Stomach smooth muscle (tissue), 2 donors: ENCODE results near the gene CACNA1S.

Source experiments
- H3K27ac ChIP-seq: one replicate; pipeline ENCODE4 v1.7.0; 2013; ENCODE audit warnings: mild to moderate bottlenecking, low read length, inconsistent platforms
- H3K27me3 ChIP-seq, 2 donors: one replicate each; pipeline ENCODE4 v1.7.0; 2013; ENCODE audit warnings: low read length in 2 of 2; ENCODE audit not compliant: insufficient read depth in 2 of 2, control insufficient read depth in 1 of 2
- H3K36me3 ChIP-seq, 2 donors: one replicate each; pipeline ENCODE4 v1.7.0; 2013; ENCODE audit warnings: low read length in 2 of 2; ENCODE audit not compliant: control insufficient read depth in 2 of 2, insufficient read depth in 2 of 2
- H3K4me1 ChIP-seq: one replicate; pipeline ENCODE4 v1.7.0; 2013; ENCODE audit warnings: low read length; ENCODE audit not compliant: control insufficient read depth, insufficient read depth
- H3K4me3 ChIP-seq, 2 donors: one replicate each; pipeline ENCODE4 v1.7.0; 2013; ENCODE audit warnings: low read length in 2 of 2
- H3K9ac ChIP-seq, 2 donors: one replicate each; pipeline ENCODE4 v1.7.0; 2013; ENCODE audit warnings: low read length in 2 of 2, mild to moderate bottlenecking in 1 of 2
- H3K9me3 ChIP-seq, 2 donors: one replicate each; pipeline ENCODE4 v1.7.0; 2013; ENCODE audit warnings: low read length in 2 of 2; ENCODE audit not compliant: control insufficient read depth in 2 of 2
- donor health status: healthy.
- donor health status: Pancreatic carcinoma.

Gene CACNA1S

GRCh38 chr1:201063145-201063544 lies 49.1 kb downstream of the CACNA1S start:
- Histone ChIP-seq H3K36me3 (no peaks in the 10 kb centered on the region), H3K27ac (no peak overlapping the region), H3K4me3 (no peak overlapping the region), H3K27me3 (no peaks in the 10 kb centered on the region), H3K9me3 (no peaks in the 10 kb centered on the region), H3K4me1 (peaks cover 24% of the 10 kb centered on the region), H3K9ac (no peak overlapping the region)

DNA sequence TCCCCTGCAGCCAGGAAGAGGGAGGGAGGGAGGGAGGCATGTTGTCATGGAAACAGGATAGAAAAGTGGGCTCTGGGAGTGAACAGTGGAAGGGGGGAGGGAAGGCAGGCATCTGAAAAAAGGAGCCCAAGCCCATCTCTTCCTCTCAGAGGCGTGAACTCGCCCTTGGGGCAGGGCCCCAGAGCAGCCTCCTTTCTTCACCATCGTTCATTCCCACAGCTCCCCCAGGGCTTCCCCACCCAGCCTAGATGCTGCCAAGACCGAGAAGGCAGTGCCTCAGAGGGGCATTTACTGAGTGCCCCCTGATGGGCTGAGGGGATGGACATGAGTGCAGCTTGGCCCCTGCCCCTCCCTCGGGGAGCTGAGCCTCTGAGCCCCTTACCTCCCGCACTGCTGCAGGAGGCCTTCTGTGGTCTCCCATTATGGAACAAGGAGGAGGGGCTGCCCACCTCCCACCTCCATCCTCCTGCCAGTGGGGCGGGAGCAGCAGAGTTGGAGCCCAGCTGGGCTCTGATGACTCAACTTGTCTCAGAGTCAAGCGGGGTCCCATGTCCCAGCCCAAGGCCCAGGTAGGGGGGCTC lies 49.6 kb downstream of the CACNA1S start:
- Histone ChIP-seq H3K9ac (no peak overlapping the region), H3K27ac (no peak overlapping the region), H3K4me1 (peaks cover 28% of the 10 kb centered on the region), H3K4me3 (no peak overlapping the region), H3K36me3 (no peaks in the 10 kb centered on the region), H3K9me3 (no peaks in the 10 kb centered on the region), H3K27me3 (no peaks in the 10 kb centered on the region)

DNA sequence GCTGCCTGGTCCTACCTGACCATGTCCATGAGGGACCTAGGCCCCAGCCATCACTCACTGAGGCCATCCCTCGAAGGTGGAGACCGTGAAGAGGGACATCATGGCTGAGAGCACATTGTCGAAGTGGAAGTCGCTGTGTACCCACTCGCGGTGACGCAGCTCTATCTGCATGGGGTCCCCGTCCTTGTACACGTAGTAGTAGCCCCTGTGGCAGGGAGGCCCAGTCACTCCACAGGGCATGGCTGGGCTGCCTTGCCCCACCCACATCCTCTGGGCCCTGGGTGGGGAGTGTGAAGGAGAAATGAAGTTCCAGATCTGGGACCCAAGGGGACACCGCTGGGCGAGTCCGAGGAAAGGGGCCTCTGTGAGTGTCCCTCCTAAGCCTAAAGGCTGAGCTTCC lies 50.3 kb downstream of the CACNA1S start:
- no peaks in the 10 kb centered on the region for H3K36me3 ChIP-seq
- no peak overlapping the region for H3K27ac ChIP-seq
- no peak overlapping the region for H3K9ac ChIP-seq
- no peak overlapping the region for H3K4me3 ChIP-seq
- no peaks in the 10 kb centered on the region for H3K27me3 ChIP-seq
- no peaks in the 10 kb centered on the region for H3K9me3 ChIP-seq
- peaks cover 33% of the 10 kb centered on the region for H3K4me1 ChIP-seq

GRCh38 chr1:201061049-201061448 lies 51.2 kb downstream of the CACNA1S start:
- no peaks in the 10 kb centered on the region for H3K27me3 ChIP-seq
- no peak overlapping the region for H3K4me3 ChIP-seq
- H3K27ac ChIP-seq: no peak overlapping the region
- no peaks in the 10 kb centered on the region for H3K9me3 ChIP-seq
- H3K9ac ChIP-seq: no peak overlapping the region
- H3K4me1 ChIP-seq: peaks cover 41% of the 10 kb centered on the region
- H3K36me3 ChIP-seq: no peaks in the 10 kb centered on the region

- no peaks in the 10 kb centered on the region for H3K27me3 ChIP-seq
Measured at GRCh38 chr1:201060586-201060985, 51.6 kb downstream of the CACNA1S start.

GRCh38 chr1:201059871-201060555 lies 52.2 kb downstream of the CACNA1S start:
- H3K4me3 ChIP-seq: peak overlapping the region in 1 of 2 donors; percentile 22
- no peaks in the 10 kb centered on the region for H3K36me3 ChIP-seq
- H3K27ac ChIP-seq: no peak overlapping the region
- H3K27me3 ChIP-seq: no peaks in the 10 kb centered on the region
- H3K9ac ChIP-seq: no peak overlapping the region
- H3K9me3 ChIP-seq: no peaks in the 10 kb centered on the region
- H3K4me1 ChIP-seq: peaks cover 50% of the 10 kb centered on the region

More at GRCh38 chr1:201060586-201060985, 51.6 kb downstream of the CACNA1S start:
- Histone ChIP-seq H3K9ac (no peak overlapping the region), H3K4me3 (peak overlapping the region in 1 of 2 donors; percentile 22), H3K27ac (no peak overlapping the region), H3K4me1 (peaks cover 44% of the 10 kb centered on the region), H3K36me3 (no peaks in the 10 kb centered on the region), H3K9me3 (no peaks in the 10 kb centered on the region)

- Histone ChIP-seq H3K4me3 (no peak overlapping the region), H3K4me1 (peaks cover 55% of the 10 kb centered on the region), H3K36me3 (no peaks in the 10 kb centered on the region), H3K27ac (no peak overlapping the region), H3K27me3 (no peaks in the 10 kb centered on the region), H3K9me3 (no peaks in the 10 kb centered on the region), H3K9ac (no peak overlapping the region)
Measured at GRCh38 chr1:201059401-201059800, 52.8 kb downstream of the CACNA1S start.

GRCh38 chr1:201054091-201054543 lies 58.1 kb downstream of the CACNA1S start:
- Histone ChIP-seq H3K4me1 (peaks cover 65% of the 10 kb centered on the region), H3K9me3 (no peaks in the 10 kb centered on the region), H3K36me3 (no peaks in the 10 kb centered on the region), H3K4me3 (no peak overlapping the region), H3K9ac (no peak overlapping the region), H3K27ac (no peak overlapping the region), H3K27me3 (no peaks in the 10 kb centered on the region)

- H3K4me3 ChIP-seq: no peak overlapping the region
- H3K9ac ChIP-seq: no peak overlapping the region
- no peaks in the 10 kb centered on the region for H3K27me3 ChIP-seq
- no peaks in the 10 kb centered on the region for H3K9me3 ChIP-seq
- H3K36me3 ChIP-seq: no peaks in the 10 kb centered on the region
- peaks cover 64% of the 10 kb centered on the region for H3K4me1 ChIP-seq
- no peak overlapping the region for H3K27ac ChIP-seq
Measured at GRCh38 chr1:201053155-201053860, 58.9 kb downstream of the CACNA1S start.

DNA sequence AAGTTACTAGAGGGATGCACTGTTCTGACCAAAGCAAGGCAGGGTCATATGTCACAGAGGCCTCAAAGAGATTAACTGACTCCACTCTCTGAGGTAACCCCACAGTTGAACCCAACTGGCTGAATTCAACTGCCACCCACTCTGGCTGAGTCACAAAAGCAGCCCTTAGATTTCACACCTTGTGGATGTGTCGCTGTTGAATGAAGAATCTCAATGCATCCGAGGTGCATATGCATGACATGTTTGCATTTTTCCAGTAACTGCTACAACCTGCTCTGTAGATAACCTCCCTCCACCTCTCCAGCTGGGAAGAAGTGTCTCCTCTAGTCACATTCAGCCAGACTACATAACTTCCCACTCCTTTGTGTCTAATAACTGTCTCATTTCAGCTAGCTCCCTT lies 60.8 kb downstream of the CACNA1S start:
- peaks cover 49% of the 10 kb centered on the region for H3K4me1 ChIP-seq
- H3K36me3 ChIP-seq: no peaks in the 10 kb centered on the region
- H3K27me3 ChIP-seq: no peaks in the 10 kb centered on the region
- H3K9me3 ChIP-seq: no peaks in the 10 kb centered on the region
- no peak overlapping the region for H3K27ac ChIP-seq
- H3K4me3 ChIP-seq: no peak overlapping the region
- H3K9ac ChIP-seq: no peak overlapping the region
